ENCODE results near the gene NFU1. TPM values are rescaled to one million over a fixed set of nuclear protein-coding genes. Genes with fewer than 3 reads are reported as not detected.

The NFU1 gene
- total and polyA plus RNA-seq, 2 of the 8 experiments (the other 6 are each of a cell fraction or from before 2014, with no cell fraction given), result 18.4 to 45.5 TPM

DNA sequence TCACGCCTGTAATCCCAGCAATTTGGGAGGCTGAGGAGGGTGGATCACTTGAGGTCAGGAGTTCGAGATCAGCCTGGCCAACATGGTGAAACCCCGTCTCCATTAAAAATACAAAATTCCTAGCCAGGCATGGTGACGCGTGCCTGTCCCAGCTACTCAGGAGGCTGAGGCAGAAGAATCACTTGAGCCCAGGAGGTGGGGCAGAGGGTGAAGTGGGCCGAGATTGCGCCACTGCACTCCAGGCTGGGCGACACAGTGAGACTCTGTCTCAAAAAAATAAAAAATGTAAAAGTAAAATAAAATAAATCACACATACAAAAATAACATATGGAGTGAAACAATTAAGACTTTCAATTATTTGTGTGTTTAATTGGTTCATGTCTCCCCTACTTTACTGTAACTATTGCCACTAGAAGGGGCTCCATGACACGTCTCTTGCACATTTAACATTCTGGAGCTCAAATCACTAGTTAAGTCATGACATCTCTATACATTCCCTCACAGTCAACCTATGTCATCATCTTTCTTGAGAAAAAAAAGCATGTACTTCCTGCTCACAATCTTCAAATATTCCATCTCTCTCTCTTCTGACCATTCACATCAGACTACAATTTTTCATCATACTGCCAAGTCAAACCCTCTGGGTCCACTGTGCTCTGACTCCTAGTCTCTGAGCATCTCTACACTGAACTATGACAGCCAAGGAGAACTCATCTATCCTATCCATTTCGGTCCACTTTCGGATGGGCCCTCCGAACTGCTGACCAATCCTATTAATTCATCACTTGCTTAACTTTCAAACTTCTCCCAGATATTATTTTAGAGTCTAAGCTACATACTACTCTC, 56.9 kb downstream of the NFU1 start:
- no peak overlapping the region for H2BK12ac ChIP-seq (ENCODE audit: low read depth, low read length)
- no peak overlapping the region for H3K14ac ChIP-seq (ENCODE audit: insufficient read length)
- H2BK15ac ChIP-seq (ENCODE audit: low read length), result no peak overlapping the region
- H3K18ac ChIP-seq (ENCODE audit: extremely low read depth, low read length), result no peak overlapping the region
- H4K5ac ChIP-seq (ENCODE audit: insufficient read length, low read depth, low read length), result no peak overlapping the region
- no peak overlapping the region for H4K91ac ChIP-seq (replicated peaks; ENCODE audit: insufficient read length, low read length)
- no peaks in the 10 kb centered on the region; a peak in 1 of 7 replicates for H3K4me1 ChIP-seq (replicated peaks in 1 of 4; ENCODE audit: control insufficient read depth in 3 of 4, insufficient read depth in 4 of 4, low read length in 3 of 4)
- no peak overlapping the region for H2AFZ ChIP-seq (ENCODE audit: low read length)
- H3K4me2 ChIP-seq (ENCODE audit: insufficient read depth in 1 of 2, low read depth in 2 of 2, low read length in 2 of 2), result no peak overlapping the region
- H3K9me3 ChIP-seq (ENCODE audit: insufficient read depth in 2 of 2, low read depth in 1 of 2, low read length in 1 of 2), result no peaks in the 10 kb centered on the region
- CTCF ChIA-PET (ENCODE audit: partially characterized antibody), result interaction anchor here (0.7 to 1.3 kb wide), 3 partner anchors 14 to 140 kb away, joined by 3 read pairs; partner anchors contain the start of gene NFU1
- peaks cover 0 to 4% (median 0%) of the 10 kb centered on the region in 4 experiments; a peak in 1 of 8 replicates for H3K36me3 ChIP-seq (ENCODE audit: control insufficient read depth in 2 of 4, insufficient read depth in 4 of 4, low read length in 3 of 4)
- peaks cover 2 to 6% of the 10 kb centered on the region in 2 experiments for H4K20me1 ChIP-seq (replicated peaks in 1 of 2; ENCODE audit: control insufficient read depth in 1 of 2, insufficient read depth in 2 of 2, low read length in 2 of 2)
- H2BK20ac ChIP-seq (ENCODE audit: low read length), result no peak overlapping the region
- WGBS, 2 experiments (ENCODE audit: extremely low coverage in 1 of 2, insufficient coverage in 1 of 2, insufficient read length in 1 of 2, insufficient replicate concordance in 2 of 2, low coverage in 1 of 2, low lambda C conversion rate in 2 of 2, missing lambda C conversion rate in 1 of 2), result 94% methylated on average over 12 of the region's 12 CpGs; no CpG with 5 or more reads in 1 of the 2 experiments
- no peaks in the 10 kb centered on the region for H3K23me2 ChIP-seq (ENCODE audit: low read depth, low read length)
- peaks cover 0 to 84% of the 10 kb centered on the region in 2 experiments; a peak in 3 of 4 replicates for H3K79me2 ChIP-seq (ENCODE audit: control insufficient read depth in 1 of 2, insufficient read depth in 2 of 2, low read length in 2 of 2)
- DNase-seq (ENCODE audit: low read depth in 1 of 2, low spot score in 2 of 2), result no peak
- no peak overlapping the region for H3K4ac ChIP-seq (replicated peaks; ENCODE audit: insufficient read length, low read depth, low read length)
- H2BK5ac ChIP-seq (ENCODE audit: low read depth, low read length), result no peak overlapping the region
- no peak overlapping the region for H2BK120ac ChIP-seq (replicated peaks; ENCODE audit: low read depth, low read length)
- peaks cover 4% of the 10 kb centered on the region for H3K79me1 ChIP-seq (ENCODE audit: low read depth, low read length)
- no peak overlapping the region for H3K23ac ChIP-seq (ENCODE audit: insufficient read length)
- H2AK5ac ChIP-seq (ENCODE audit: low read depth, low read length), result no peak overlapping the region
- no peak overlapping the region for H3K27ac ChIP-seq (ENCODE audit: low read depth, low read length)
- no peaks in the 10 kb centered on the region for H3K27me3 ChIP-seq (replicated peaks in 1 of 4; ENCODE audit: control insufficient read depth in 3 of 4, extremely low read depth in 1 of 4, insufficient read depth in 3 of 4, low read length in 3 of 4)
- H4K8ac ChIP-seq (ENCODE audit: extremely low read depth, insufficient read depth, low read length), result no peak overlapping the region
- H3K4me3 ChIP-seq (ENCODE audit: extremely low read depth in 1 of 4, insufficient read depth in 2 of 4, low read depth in 3 of 4, low read length in 4 of 4), result no peak overlapping the region
- no peak overlapping the region for H3K56ac ChIP-seq (replicated peaks; ENCODE audit: insufficient read length, low read depth, low read length)
- H3K9ac ChIP-seq (replicated peaks in 1 of 4; ENCODE audit: extremely low read depth in 1 of 4, low read depth in 3 of 4, low read length in 3 of 4), result no peak overlapping the region
- no peak for FAIRE-seq
- POLR2A ChIA-PET (ENCODE audit: partially characterized antibody), result interaction anchor here (0.6 kb wide), 1 partner anchor 25 kb away, joined by 3 read pairs; no protein-coding TSS in a partner anchor
- no peak for TF ChIP-seq YY1 (IDR thresholded peaks at IDR 0.05; ENCODE audit: low read depth, low read length)
- TF ChIP-seq SIX5 (IDR thresholded peaks at IDR 0.05; ENCODE audit: low read depth, low read length), result no peak
- no peak for TF ChIP-seq TBP (IDR thresholded peaks at IDR 0.05; ENCODE audit: low read depth, low read length)
- TF ChIP-seq ASH2L (IDR thresholded peaks at IDR 0.05; ENCODE audit: low read length), result no peak
- no peak for TF ChIP-seq ZNF274 (IDR thresholded peaks at IDR 0.05; ENCODE audit: borderline replicate concordance, extremely low read depth, low read length)
- TF ChIP-seq CTBP2 (IDR thresholded peaks at IDR 0.05; ENCODE audit: borderline replicate concordance, insufficient read depth, insufficient read length, low read length), result no peak
- TF ChIP-seq TAF1 (IDR thresholded peaks at IDR 0.05; ENCODE audit: low read depth, low read length), result no peak
- TF ChIP-seq FOSL1 (IDR thresholded peaks at IDR 0.05; ENCODE audit: insufficient read depth, low read depth, low read length), result no peak
- no peak for TF ChIP-seq BACH1 (IDR thresholded peaks at IDR 0.05; ENCODE audit: low read length)
- no peak for TF ChIP-seq KDM4A (IDR thresholded peaks at IDR 0.05; ENCODE audit: low read depth, low read length, severe bottlenecking)
- TF ChIP-seq, protein P1, sequence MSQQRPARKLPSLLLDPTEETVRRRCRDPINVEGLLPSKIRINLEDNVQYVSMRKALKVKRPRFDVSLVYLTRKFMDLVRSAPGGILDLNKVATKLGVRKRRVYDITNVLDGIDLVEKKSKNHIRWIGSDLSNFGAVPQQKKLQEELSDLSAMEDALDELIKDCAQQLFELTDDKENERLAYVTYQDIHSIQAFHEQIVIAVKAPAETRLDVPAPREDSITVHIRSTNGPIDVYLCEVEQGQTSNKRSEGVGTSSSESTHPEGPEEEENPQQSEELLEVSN (IDR thresholded peaks at IDR 0.05), result no peak
- no peak for TF ChIP-seq PHF8 (conservative IDR thresholded peaks at IDR 0.05; ENCODE audit: low read depth, low read length)
